ENCODE results near the gene IQCM.

- TF ChIP-seq CTCF (IDR thresholded peaks at IDR 0.05) (no peak), POLR2A (IDR thresholded peaks at IDR 0.05) (no peak)
Observed at GRCh38 chr4:149555146-149555545, 260.5 kb downstream of the IQCM start.

Data from lower leg skin (tissue), 3 donors.